WI38 (cell line): Measurements from ENCODE around the gene CTSF.
"Not testable (repeated sequence)": the region's sequence is repeated elsewhere in the genome, so short reads cannot be mapped to it uniquely, and the experiment has no call there.

Experiments used
- H3K4me3 ChIP-seq: 2 replicates; pipeline ENCODE4 v1.5.1; 2011; ENCODE audit warnings: low read depth, mild to moderate bottlenecking, control low read depth, low read length
- TF ChIP-seq, protein P1 (sequence below): IDR thresholded peaks from 2 replicates; pipeline ENCODE4 v1.5.1; 2012; ENCODE audit warnings: low read depth, mild to moderate bottlenecking, control low read depth, low read length

The CTSF gene

GRCh38 chr11:66586136-66586535, 17.7 kb upstream of the CTSF start:
- TF ChIP-seq, protein P1, sequence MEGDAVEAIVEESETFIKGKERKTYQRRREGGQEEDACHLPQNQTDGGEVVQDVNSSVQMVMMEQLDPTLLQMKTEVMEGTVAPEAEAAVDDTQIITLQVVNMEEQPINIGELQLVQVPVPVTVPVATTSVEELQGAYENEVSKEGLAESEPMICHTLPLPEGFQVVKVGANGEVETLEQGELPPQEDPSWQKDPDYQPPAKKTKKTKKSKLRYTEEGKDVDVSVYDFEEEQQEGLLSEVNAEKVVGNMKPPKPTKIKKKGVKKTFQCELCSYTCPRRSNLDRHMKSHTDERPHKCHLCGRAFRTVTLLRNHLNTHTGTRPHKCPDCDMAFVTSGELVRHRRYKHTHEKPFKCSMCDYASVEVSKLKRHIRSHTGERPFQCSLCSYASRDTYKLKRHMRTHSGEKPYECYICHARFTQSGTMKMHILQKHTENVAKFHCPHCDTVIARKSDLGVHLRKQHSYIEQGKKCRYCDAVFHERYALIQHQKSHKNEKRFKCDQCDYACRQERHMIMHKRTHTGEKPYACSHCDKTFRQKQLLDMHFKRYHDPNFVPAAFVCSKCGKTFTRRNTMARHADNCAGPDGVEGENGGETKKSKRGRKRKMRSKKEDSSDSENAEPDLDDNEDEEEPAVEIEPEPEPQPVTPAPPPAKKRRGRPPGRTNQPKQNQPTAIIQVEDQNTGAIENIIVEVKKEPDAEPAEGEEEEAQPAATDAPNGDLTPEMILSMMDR = no peak
- H3K4me3 ChIP-seq = no peak overlapping the region

GRCh38 chr11:66585447-66585846, 17.0 kb upstream of the CTSF start:
- H3K4me3 ChIP-seq = not testable (repeated sequence)

- not testable (repeated sequence) for H3K4me3 ChIP-seq
Observed at GRCh38 chr11:66582565-66583147, 14.2 kb upstream of the CTSF start.

- TF ChIP-seq, protein P1 = no peak
- no peak overlapping the region for H3K4me3 ChIP-seq
Observed at GRCh38 chr11:66581261-66581660, 12.9 kb upstream of the CTSF start.

DNA sequence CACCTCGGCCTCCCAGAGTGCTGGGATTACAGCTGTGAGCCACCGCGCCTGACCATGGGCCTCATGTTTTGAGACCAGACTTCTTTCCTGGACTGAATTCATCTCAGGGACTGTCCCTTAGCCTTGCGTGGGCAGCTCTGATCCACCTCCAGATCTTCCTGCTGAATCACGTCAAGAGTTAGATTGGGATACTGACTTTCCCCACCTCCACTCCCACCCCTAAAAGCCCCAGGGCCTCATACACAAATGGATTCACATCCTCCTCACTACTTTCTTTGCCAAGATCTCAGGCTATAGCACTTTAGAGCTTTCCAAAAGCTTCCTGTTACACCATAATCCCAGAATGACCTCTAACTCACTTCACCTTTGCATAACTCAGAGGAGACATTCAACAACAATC, 12.4 kb upstream of the CTSF start:
- TF ChIP-seq, protein P1 = no peak
- H3K4me3 ChIP-seq = no peak overlapping the region

DNA sequence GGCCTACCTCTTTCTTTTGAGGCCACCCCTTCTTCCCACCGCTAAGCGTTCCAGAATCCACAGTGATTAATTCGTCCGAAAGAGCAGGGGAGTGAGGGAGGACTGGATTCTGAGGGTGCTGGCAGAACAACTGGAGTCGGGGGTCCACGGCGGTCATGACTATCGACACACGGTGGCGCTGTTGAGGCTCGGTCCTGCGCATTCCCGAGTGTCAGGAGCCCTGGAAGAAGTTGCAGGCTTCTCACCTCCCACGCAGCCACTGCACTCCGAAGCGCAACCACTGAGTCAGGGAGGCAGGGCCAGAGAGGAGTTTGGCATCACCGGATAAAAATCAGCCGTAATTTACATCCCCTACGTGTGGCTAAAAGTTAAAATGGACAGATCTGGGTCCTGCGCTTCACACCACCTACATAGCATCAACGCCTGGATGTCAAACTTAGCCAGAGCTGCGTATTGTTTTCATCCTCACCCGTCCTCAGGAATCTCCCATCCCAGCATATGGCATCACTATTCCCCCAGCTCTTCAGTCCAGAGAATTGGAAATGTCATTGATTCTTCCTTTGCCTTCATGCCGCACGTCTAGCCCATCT, 10.7 kb upstream of the CTSF start:
- H3K4me3 ChIP-seq = no peak overlapping the region
- TF ChIP-seq, protein P1 = peak; percentile 83

- TF ChIP-seq, protein P1 = no peak
Observed at GRCh38 chr11:66570850-66571180, 2.4 kb upstream of the CTSF start.

DNA sequence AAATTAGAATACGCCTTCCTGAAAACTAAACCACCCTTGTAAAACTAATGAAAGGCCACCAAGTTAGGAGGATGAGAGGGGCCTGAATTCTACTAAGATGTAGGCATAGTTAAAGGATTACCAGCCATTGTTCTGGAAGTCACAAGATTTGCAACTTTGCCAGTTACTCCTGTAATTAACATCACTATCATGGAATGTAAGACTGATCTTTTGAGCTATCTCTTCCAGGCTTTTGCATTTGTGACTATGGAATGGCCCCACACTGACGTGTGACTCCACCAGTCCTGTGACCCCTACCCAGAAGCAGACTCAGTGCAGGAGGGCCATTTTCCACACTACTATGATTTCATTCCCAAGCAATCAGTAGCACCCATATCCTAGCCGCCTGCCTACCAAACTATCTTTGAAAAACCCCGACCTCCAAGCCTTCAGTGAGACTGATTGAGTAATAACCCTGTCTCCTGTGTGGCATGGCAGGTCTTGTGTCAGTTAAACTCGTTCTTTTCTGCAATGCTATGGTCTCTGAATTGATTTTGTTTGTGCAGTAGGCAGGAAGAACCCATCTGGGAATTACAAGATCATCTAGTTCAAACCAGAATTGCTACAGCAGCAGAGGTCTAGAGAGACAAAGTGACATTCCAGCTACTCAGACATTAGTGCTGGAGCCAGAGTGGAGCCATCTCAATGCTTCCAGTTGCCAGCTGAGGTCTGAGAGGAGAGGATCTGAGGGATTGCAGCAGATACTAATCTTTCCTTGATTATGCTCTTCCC, 1.9 kb upstream of the CTSF start:
- H3K4me3 ChIP-seq = no peak overlapping the region
- TF ChIP-seq, protein P1 = no peak

More at GRCh38 chr11:66570850-66571180, 2.4 kb upstream of the CTSF start:
- no peak overlapping the region for H3K4me3 ChIP-seq
